HCT116 (cell line): Measurements from ENCODE around the gene DHX36.

ENCODE experiments used
- CTCF ChIP-seq, 3 experiments: fragments of 200-600 bp in 1 of 3; sonication (generic) in 1 of 3; IDR thresholded peaks in 2 of 3; conservative IDR thresholded peaks in 1 of 3; 2 replicates each; pipeline ENCODE4 v1.5.1; 2012 to 2017; ENCODE audit warnings: low read depth in 2 of 3, low read length in 2 of 3, antibody characterized with exemption in 1 of 3, borderline replicate concordance in 1 of 3, control low read depth in 1 of 3, mild to moderate bottlenecking in 1 of 3, mixed read lengths in 1 of 3, mixed run types in 1 of 3, moderate library complexity in 1 of 3; ENCODE audit not compliant: insufficient read depth in 1 of 3
- EZH2 ChIP-seq: fragments of 200-600 bp; sonication (generic); IDR thresholded peaks from 2 replicates; pipeline ENCODE4 v1.6.1; 2017; ENCODE audit warnings: antibody characterized with exemption, mixed run types
- EZH2phosphoT487 ChIP-seq: fragments of 200-600 bp; IDR thresholded peaks from 2 replicates; pipeline ENCODE4 v1.6.1; 2018; ENCODE audit warnings: antibody characterized with exemption, borderline replicate concordance
- POLR2A ChIP-seq: IDR thresholded peaks from 2 replicates; pipeline ENCODE4 v1.7.0; 2011; ENCODE audit warnings: borderline replicate concordance; ENCODE audit not compliant: insufficient read depth, insufficient read length; ENCODE audit errors: extremely low read depth
- POLR2AphosphoS5 ChIP-seq: IDR thresholded peaks from 2 replicates; pipeline ENCODE4 v1.6.1; 2011; ENCODE audit warnings: mild to moderate bottlenecking, low read depth, low read length, moderate library complexity
- SIN3A ChIP-seq: IDR thresholded peaks from 2 replicates; pipeline ENCODE4 v1.6.1; 2012; ENCODE audit warnings: low read depth
- YY1 ChIP-seq: IDR thresholded peaks from 2 replicates; pipeline ENCODE4 v1.6.1; 2011; ENCODE audit warnings: low read length, low read depth, moderate library complexity, mild to moderate bottlenecking; ENCODE audit not compliant: insufficient replicate concordance; ENCODE audit errors: extremely low read depth
- TF ChIP-seq, protein P1 (sequence below): IDR thresholded peaks from 2 replicates; pipeline ENCODE4 v1.6.1; 2012; ENCODE audit warnings: low read depth

GRCh38 chr3:154361099-154361498 is 36.8 kb upstream of the DHX36 start:
- TF ChIP-seq EZH2 (no peak), CTCF (IDR thresholded peaks at IDR 0.05 in 2 of 3, conservative IDR thresholded peaks at IDR 0.05 in 1 of 3; ENCODE audit: borderline replicate concordance in 1 of 3, insufficient read depth in 1 of 3, low read depth in 2 of 3, low read length in 2 of 3) (no peak), SIN3A (no peak), POLR2AphosphoS5 (no peak), YY1 (no peak), EZH2phosphoT487 (no peak), POLR2A (no peak)
- TF ChIP-seq, protein P1, sequence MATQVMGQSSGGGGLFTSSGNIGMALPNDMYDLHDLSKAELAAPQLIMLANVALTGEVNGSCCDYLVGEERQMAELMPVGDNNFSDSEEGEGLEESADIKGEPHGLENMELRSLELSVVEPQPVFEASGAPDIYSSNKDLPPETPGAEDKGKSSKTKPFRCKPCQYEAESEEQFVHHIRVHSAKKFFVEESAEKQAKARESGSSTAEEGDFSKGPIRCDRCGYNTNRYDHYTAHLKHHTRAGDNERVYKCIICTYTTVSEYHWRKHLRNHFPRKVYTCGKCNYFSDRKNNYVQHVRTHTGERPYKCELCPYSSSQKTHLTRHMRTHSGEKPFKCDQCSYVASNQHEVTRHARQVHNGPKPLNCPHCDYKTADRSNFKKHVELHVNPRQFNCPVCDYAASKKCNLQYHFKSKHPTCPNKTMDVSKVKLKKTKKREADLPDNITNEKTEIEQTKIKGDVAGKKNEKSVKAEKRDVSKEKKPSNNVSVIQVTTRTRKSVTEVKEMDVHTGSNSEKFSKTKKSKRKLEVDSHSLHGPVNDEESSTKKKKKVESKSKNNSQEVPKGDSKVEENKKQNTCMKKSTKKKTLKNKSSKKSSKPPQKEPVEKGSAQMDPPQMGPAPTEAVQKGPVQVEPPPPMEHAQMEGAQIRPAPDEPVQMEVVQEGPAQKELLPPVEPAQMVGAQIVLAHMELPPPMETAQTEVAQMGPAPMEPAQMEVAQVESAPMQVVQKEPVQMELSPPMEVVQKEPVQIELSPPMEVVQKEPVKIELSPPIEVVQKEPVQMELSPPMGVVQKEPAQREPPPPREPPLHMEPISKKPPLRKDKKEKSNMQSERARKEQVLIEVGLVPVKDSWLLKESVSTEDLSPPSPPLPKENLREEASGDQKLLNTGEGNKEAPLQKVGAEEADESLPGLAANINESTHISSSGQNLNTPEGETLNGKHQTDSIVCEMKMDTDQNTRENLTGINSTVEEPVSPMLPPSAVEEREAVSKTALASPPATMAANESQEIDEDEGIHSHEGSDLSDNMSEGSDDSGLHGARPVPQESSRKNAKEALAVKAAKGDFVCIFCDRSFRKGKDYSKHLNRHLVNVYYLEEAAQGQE, result no peak
